CD4-positive, alpha-beta T cell treated with Interferon alpha-2 for 1 hour (primary cell): ENCODE data around the gene SLC37A3.
A peak's percentile ranks its signal among the peaks of the same experiment; 100 is the strongest.

Experiments used
- DNase-seq, 2 donors: peaks; one replicate each; pipeline ENCODE4 v3.0.0-alpha.2; 2020 to 2022

SLC37A3 gene

GRCh38 chr7:140308060-140308459 lies 90.3 kb downstream of the SLC37A3 start:
- DNase-seq: no peak

- peak; percentile 44 to 72 for DNase-seq
Measured at GRCh38 chr7:140304191-140304799, 94.0 kb downstream of the SLC37A3 start.

DNA sequence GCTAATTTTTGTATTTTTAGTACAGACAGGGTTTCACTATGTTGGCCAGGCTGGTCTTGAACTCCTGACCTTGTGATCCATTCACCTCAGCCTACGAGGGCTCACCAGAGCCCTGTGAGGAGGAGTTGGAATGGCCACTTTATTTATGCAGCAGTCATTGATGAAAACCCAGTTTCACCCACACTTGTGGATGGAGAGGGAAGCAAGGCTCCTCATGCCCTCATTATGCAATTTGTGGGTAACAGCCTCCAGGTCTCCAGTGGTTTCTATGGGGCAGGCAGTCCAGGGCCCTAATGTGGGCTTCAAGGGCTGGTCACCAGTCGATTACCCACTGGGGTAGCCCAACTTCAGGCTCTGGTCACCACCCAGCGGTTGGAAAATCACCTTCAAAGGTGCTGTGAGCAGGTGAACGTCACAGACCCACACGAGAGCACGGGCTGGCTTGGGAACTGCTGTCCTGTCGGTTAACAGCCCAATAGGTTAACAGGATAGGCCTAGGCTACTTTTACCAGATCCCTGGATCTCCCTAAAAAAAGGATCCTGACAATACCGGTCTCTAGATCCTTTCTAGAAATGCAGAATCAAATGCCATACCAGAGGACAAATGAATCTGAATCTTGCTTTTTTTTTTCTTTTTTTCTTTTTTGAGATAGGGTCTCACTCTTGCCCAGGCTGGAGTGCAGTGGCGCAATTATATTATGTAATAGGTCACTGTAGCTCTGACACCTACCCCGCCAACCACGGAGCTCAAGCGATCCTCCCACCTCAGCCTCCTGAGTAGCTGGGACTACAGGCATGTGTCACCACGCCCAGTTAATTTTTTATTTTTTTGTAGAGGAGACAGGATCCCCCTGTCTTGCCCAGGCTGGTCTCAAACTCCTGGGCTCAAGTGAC lies 97.8 kb downstream of the SLC37A3 start:
- no peak for DNase-seq

- no peak for DNase-seq
Measured at GRCh38 chr7:140298213-140298612, 100.1 kb downstream of the SLC37A3 start.

GRCh38 chr7:140297192-140297591 lies 101.1 kb downstream of the SLC37A3 start:
- DNase-seq: no peak

DNA sequence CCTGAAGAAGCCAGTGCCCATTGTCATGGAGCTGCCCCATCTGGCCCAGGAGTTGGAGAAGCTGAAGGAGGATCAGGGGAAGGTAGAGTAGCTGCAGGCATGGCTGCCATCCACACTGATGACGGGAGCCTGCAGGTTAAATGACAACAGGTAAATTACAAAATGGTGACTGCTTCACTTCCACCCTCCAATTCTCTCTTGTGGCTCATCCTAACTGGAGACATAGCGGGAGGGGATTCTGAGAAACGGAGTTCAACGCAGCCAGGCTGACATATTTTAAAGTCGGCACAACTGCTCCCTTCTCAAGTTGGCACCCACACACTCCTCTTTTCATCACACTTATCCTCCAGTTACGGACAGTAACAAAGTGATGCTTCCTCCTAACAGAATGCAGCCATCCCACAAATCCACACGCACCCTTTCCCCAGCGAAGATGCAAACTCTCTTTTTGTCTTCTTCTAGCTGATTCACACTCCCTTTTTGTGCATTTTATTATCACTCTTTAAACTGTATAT lies 103.0 kb downstream of the SLC37A3 start:
- no peak for DNase-seq

DNA sequence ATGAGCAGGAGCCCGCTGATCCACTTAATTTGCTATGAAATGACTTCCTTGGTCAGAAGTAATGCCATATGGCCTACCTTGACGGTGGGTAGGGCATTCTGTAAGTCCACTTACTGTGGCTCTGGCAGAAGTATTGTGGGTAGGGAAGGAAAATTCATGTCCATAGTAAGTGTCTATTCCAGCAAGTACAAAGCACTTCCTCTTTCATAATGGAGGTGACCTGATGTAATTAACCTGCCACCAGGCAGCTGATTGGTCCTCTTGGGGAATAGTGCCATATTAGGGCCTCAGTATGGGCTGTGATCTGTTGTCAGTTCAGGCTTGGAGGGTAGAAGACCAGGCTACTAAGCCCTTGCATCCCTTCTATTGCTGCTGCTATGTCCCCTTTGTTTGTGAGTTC lies 103.9 kb downstream of the SLC37A3 start:
- DNase-seq: no peak

- no peak for DNase-seq
Measured at GRCh38 chr7:140292438-140292837, 105.9 kb downstream of the SLC37A3 start.

DNA sequence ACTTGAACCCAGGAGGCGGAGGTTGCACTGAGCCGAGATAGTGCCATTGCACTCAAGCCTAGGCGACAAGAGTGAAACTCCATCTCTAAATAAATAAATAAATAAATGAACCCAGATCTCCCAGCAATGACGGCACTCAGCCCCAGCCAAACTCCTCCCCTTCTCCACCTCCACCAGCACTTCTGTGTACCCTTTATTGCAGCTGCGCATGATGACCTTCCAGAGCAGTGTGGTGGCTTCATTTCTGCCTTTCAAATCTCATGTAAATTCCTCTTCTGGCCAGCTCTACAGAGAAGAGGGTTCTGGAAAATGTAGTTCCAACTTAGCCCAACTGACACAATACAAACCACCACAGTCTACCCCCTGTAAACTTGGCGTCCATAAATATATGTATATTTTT lies 108.5 kb downstream of the SLC37A3 start:
- DNase-seq: no peak

- DNase-seq: no peak
Measured at GRCh38 chr7:140287988-140288387, 110.3 kb downstream of the SLC37A3 start.

DNA sequence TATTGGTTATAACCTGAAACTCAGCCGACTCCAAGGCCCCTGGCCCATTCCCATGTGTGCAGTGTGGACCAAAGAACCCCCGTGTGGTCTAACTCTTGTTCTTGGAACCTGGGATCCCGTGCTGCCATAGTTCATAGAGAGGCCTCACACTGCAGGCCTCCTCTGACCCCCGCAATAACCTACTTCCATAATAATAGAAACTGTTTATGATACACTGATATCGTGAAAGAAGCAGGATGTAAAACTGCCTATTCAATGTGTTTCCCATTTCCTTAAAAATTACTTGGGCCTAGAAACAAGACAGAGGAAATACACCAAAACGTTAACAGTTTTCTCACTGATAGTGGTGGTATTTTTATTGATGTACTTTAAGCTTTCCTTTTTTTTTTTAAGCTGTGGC lies 112.4 kb downstream of the SLC37A3 start:
- no peak for DNase-seq

DNA sequence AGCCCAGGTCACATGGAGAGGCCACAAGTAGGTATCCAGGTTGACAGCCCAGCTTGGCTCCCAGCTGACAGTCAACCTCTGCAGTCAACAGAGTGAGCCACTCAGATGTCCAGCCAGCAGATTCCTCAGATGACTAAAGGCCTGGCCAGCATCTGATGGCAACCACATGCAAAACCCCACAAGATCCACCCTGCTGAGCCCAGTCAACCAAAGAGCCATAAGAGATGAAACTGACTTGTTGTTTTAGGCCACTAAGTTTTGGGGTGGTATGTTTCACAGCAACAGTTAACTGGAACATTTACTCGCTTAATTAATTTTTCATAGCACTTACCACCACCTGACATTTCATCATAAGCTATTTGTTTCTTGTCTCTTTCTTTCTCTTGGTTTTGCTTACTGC lies 114.3 kb downstream of the SLC37A3 start:
- DNase-seq: no peak
